HCT116 (cell line): Measurements from ENCODE around the gene TFAP2D. TPM values are rescaled to one million over a fixed set of nuclear protein-coding genes. Genes with fewer than 3 reads are reported as not detected.

Source experiments
- ATAC-seq: fragments of 200-7000 bp; cut with Tn5 transposase; 2 replicates; pipeline ENCODE4 v1.9.1; 2020; ENCODE audit warnings: mild to moderate bottlenecking, moderate library complexity
- BruUV-seq: library from RNA; stranded (reverse); fragments of 400-500 nt; replicated peaks from 2 replicates; lab custom pipeline; 2021; lab: Mats Ljungman, UMichigan
- CTCF ChIA-PET: fragments of 300-600 bp; sonication (Branson Sonifier 250); formaldehyde crosslinking; loops from one replicate; lab custom pipeline; 2021; ENCODE audit warnings: antibody characterized with exemption; lab: Charles Lee
- POLR2A ChIA-PET: fragments of 300-600, 350-600 bp; sonication (Branson Sonifier 250); formaldehyde crosslinking; loops from one replicate; lab custom pipeline; 2021; ENCODE audit warnings: antibody characterized with exemption; lab: Charles Lee
- RAD21 ChIA-PET, 2 experiments: fragments of 300-600 bp; sonication (Branson Sonifier 250); formaldehyde crosslinking; loops; one replicate each; lab custom pipeline; 2023; ENCODE audit warnings: low total read pairs in 2 of 2; ENCODE audit not compliant: uncharacterized antibody in 2 of 2, unreplicated experiment in 2 of 2, low non-redundant PET in 1 of 2; lab: Charles Lee
- DNase-seq: peaks from one replicate; pipeline ENCODE4 v3.0.0-alpha.2; 2010; ENCODE audit warnings: low read depth, low spot score
- H2AFZ ChIP-seq: fragments of 200-600 bp; shearing (Covaris generic), sonication (generic); 2 replicates; pipeline ENCODE4 v1.6.1; 2017; ENCODE audit warnings: low read depth, mixed run types, mixed read lengths, antibody characterized with exemption, low read length; ENCODE audit not compliant: poor library complexity, severe bottlenecking
- H3K27ac ChIP-seq: 2 replicates; pipeline ENCODE4 v1.5.1; 2012; ENCODE audit warnings: low read depth, low read length
- H3K27me3 ChIP-seq: fragments of 200-600 bp; sonication (generic); 2 replicates; pipeline ENCODE4 v1.6.1; 2016; ENCODE audit warnings: mixed run types, low read length, mixed read lengths; ENCODE audit not compliant: insufficient read depth
- H3K36me3 ChIP-seq, 2 experiments: fragments of 200-500 bp in 1 of 2; fragments of 200-600 bp in 1 of 2; sonication (Bioruptor generic) in 1 of 2; sonication (generic) in 1 of 2; 2 replicates each; pipeline versions ENCODE4 v1.5.1 to v1.6.1; 2014 to 2016; ENCODE audit warnings: low read length in 2 of 2, inconsistent platforms in 1 of 2, mixed read lengths in 1 of 2, mixed run types in 1 of 2; ENCODE audit not compliant: insufficient read depth in 2 of 2, control insufficient read depth in 1 of 2
- H3K4me1 ChIP-seq, 2 experiments: fragments of 200-600 bp in 1 of 2; sonication (generic) in 1 of 2; 2 replicates each; pipeline versions ENCODE4 v1.5.1 to v1.6.1; 2012 to 2017; ENCODE audit warnings: low read length in 2 of 2, inconsistent platforms in 1 of 2, mild to moderate bottlenecking in 1 of 2, mixed read lengths in 1 of 2, mixed run types in 1 of 2, moderate library complexity in 1 of 2; ENCODE audit not compliant: insufficient read depth in 2 of 2, control insufficient read depth in 1 of 2
- H3K4me2 ChIP-seq: fragments of 200-600 bp; sonication (generic); 2 replicates; pipeline ENCODE4 v1.6.1; 2017; ENCODE audit warnings: mixed run types, low read length, mixed read lengths
- H3K4me3 ChIP-seq, 2 experiments: fragments of 200-600 bp in 1 of 2; sonication (generic) in 1 of 2; replicated peaks in 1 of 2; 2 replicates each; pipeline ENCODE4 v1.5.1; 2011 to 2016; ENCODE audit warnings: low read length in 2 of 2, control low read depth in 1 of 2, low read depth in 1 of 2, mild to moderate bottlenecking in 1 of 2, mixed read lengths in 1 of 2, mixed run types in 1 of 2
- H3K79me2 ChIP-seq: fragments of 200-600 bp; sonication (generic); 2 replicates; pipeline ENCODE4 v1.6.1; 2017; ENCODE audit warnings: mild to moderate bottlenecking, mixed run types, low read length, moderate library complexity, mixed read lengths; ENCODE audit not compliant: insufficient read depth
- H3K9ac ChIP-seq: fragments of 200-600 bp; sonication (generic); 2 replicates; pipeline ENCODE4 v1.6.1; 2016; ENCODE audit warnings: low read length, mixed read lengths
- H3K9me2 ChIP-seq: fragments of 200-600 bp; sonication (generic), shearing (Covaris generic); 2 replicates; pipeline ENCODE4 v1.6.1; 2017; ENCODE audit warnings: mixed run types, mild to moderate bottlenecking, moderate library complexity; ENCODE audit not compliant: insufficient read depth
- H3K9me3 ChIP-seq, 2 experiments: fragments of 200-500 bp in 1 of 2; fragments of 200-600 bp in 1 of 2; sonication (Bioruptor generic) in 1 of 2; sonication (generic) in 1 of 2; 2 replicates each; pipeline ENCODE4 v1.6.1; 2014 to 2017; ENCODE audit warnings: low read length in 2 of 2, mixed read lengths in 2 of 2, inconsistent platforms in 1 of 2, low read depth in 1 of 2, mild to moderate bottlenecking in 1 of 2, mixed run types in 1 of 2, moderate library complexity in 1 of 2; ENCODE audit not compliant: control insufficient read depth in 1 of 2, insufficient read depth in 1 of 2
- H4K20me1 ChIP-seq: fragments of 200-600 bp; sonication (generic), shearing (Covaris generic); 2 replicates; pipeline ENCODE4 v1.6.1; 2017; ENCODE audit warnings: mixed run types, mild to moderate bottlenecking, moderate library complexity; ENCODE audit not compliant: insufficient read depth
- CBX3 ChIP-seq: IDR thresholded peaks from 2 replicates; pipeline ENCODE4 v1.6.1; 2012; ENCODE audit warnings: low read depth
- EGR1 ChIP-seq: IDR thresholded peaks from 2 replicates; pipeline ENCODE4 v1.6.1; 2012; ENCODE audit warnings: low read depth
- JUND ChIP-seq: IDR thresholded peaks from 2 replicates; pipeline ENCODE4 v1.6.1; 2012
- SP1 ChIP-seq: IDR thresholded peaks from 2 replicates; pipeline ENCODE4 v1.6.1; 2012; ENCODE audit warnings: low read depth
- SRF ChIP-seq: IDR thresholded peaks from 2 replicates; pipeline ENCODE4 v1.6.1; 2012; ENCODE audit warnings: low read depth
- ZNF274 ChIP-seq: fragments of 200-500 bp; sonication (Bioruptor generic); IDR thresholded peaks from 2 replicates; pipeline ENCODE4 v1.6.1; 2014; ENCODE audit warnings: mild to moderate bottlenecking, low read depth, low read length, inconsistent platforms
- intact Hi-C: fragments of 100-400 bp; cut with micrococcal nuclease; formaldehyde crosslinking; loops from 2 replicates; pipeline ENCODE4 v1.10.0; 2022
- total RNA-seq: library from RNA; stranded (reverse); gene quantifications from one replicate; pipeline ENCODE4 v1.2.1, GENCODE V29; 2021; ENCODE audit not compliant: unreplicated experiment
- TF ChIP-seq, protein P1 (sequence below): IDR thresholded peaks from 2 replicates; pipeline ENCODE4 v1.6.1; 2012

TFAP2D gene
- total RNA-seq, 1 experiment from 2014 or later: not detected

- Histone ChIP-seq H3K36me3 (no peaks in the 10 kb centered on the region), H3K9ac (no peak overlapping the region), H3K4me1 (no peaks in the 10 kb centered on the region), H3K27ac (no peak overlapping the region), H3K4me3 (no peak overlapping the region), H4K20me1 (no peaks in the 10 kb centered on the region), H3K9me3 (peaks cover 0 to 8% of the 10 kb centered on the region in 2 experiments; a peak in 2 of 4 replicates), H2AFZ (no peak overlapping the region), H3K27me3 (no peaks in the 10 kb centered on the region), H3K4me2 (no peak overlapping the region), H3K79me2 (no peaks in the 10 kb centered on the region), H3K9me2 (no peaks in the 10 kb centered on the region)
- ATAC-seq: no peak
- no TSS peak for BruUV-seq
- CTCF ChIA-PET: no interaction called here
- intact Hi-C loops: no loop called here
- RAD21 ChIA-PET: no interaction called here
- POLR2A ChIA-PET: no interaction called here
- DNase-seq: no peak
- no peak for TF ChIP-seq EGR1
- TF ChIP-seq, protein P1, sequence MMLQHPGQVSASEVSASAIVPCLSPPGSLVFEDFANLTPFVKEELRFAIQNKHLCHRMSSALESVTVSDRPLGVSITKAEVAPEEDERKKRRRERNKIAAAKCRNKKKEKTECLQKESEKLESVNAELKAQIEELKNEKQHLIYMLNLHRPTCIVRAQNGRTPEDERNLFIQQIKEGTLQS: no peak
Measured at GRCh38 chr6:50699051-50699775, 14.1 kb upstream of the TFAP2D start.

GRCh38 chr6:50706575-50706974 lies 6.8 kb upstream of the TFAP2D start:
- RAD21 ChIA-PET: no interaction called here
- Histone ChIP-seq H3K4me1 (no peaks in the 10 kb centered on the region), H3K36me3 (no peaks in the 10 kb centered on the region), H3K9me3 (peaks cover 4 to 11% of the 10 kb centered on the region in 2 experiments; a peak in 2 of 4 replicates), H3K9ac (no peak overlapping the region), H4K20me1 (no peaks in the 10 kb centered on the region), H3K27me3 (no peaks in the 10 kb centered on the region), H2AFZ (no peak overlapping the region), H3K9me2 (no peaks in the 10 kb centered on the region), H3K4me2 (no peak overlapping the region), H3K4me3 (no peak overlapping the region), H3K27ac (no peak overlapping the region), H3K79me2 (no peaks in the 10 kb centered on the region)
- POLR2A ChIA-PET: no interaction called here
- TF ChIP-seq SRF (no peak), JUND (no peak), SP1 (no peak), CBX3 (no peak), ZNF274 (no peak), EGR1 (no peak)
- DNase-seq (no peak), ATAC-seq (no peak)
- intact Hi-C loops: no loop called here
- CTCF ChIA-PET: no interaction called here
- no TSS peak for BruUV-seq
